Progenitor cell of endocrine pancreas (in vitro differentiated cells): ENCODE measurements around the gene MTMR3. TPM values are rescaled to one million over a fixed set of nuclear protein-coding genes. Genes with fewer than 3 reads are reported as not detected.

ENCODE experiments used
- DNase-seq: peaks from one replicate; pipeline ENCODE4 v3.0.0; 2021; ENCODE audit warnings: low spot score; ENCODE audit not compliant: unreplicated experiment
- H3K27ac Mint-ChIP-seq: 2 replicates; pipeline ENCODE4 v1.8.0; 2021; ENCODE audit warnings: mild to moderate bottlenecking, moderate library complexity, mixed read lengths
- H3K27me3 Mint-ChIP-seq: 2 replicates; pipeline ENCODE4 v1.8.0; 2021; ENCODE audit warnings: mixed read lengths
- H3K36me3 Mint-ChIP-seq: 2 replicates; pipeline ENCODE4 v1.8.0; 2022; ENCODE audit warnings: mixed read lengths; ENCODE audit not compliant: insufficient read depth
- H3K4me1 Mint-ChIP-seq: 2 replicates; pipeline ENCODE4 v1.8.0; 2021; ENCODE audit warnings: low read depth, mixed read lengths
- H3K4me3 Mint-ChIP-seq: 2 replicates; pipeline ENCODE4 v1.8.0; 2021; ENCODE audit warnings: low read depth, mild to moderate bottlenecking, moderate library complexity, mixed read lengths
- H3K9me3 Mint-ChIP-seq: 2 replicates; pipeline ENCODE4 v1.8.0; 2021; ENCODE audit warnings: low read depth, mixed read lengths
- CTCF ChIP-seq: fragments of 200-600 bp; sonication (generic); IDR thresholded peaks from one replicate; pipeline ENCODE4 v1.5.0; 2021; ENCODE audit warnings: antibody characterized with exemption, mild to moderate bottlenecking; ENCODE audit not compliant: unreplicated experiment
- total RNA-seq: library from RNA; stranded (reverse); gene quantifications from 2 replicates; pipeline ENCODE4 v1.2.1, GENCODE V29; 2021

Gene MTMR3
- total RNA-seq, 1 donor from 2014 or later = 51.0 TPM

- Mint-ChIP-seq H3K36me3 (no peaks in the 10 kb centered on the region), H3K4me3 (no peak overlapping the region), H3K4me1 (no peaks in the 10 kb centered on the region), H3K9me3 (no peaks in the 10 kb centered on the region), H3K27me3 (no peaks in the 10 kb centered on the region), H3K27ac (no peak overlapping the region)
- no peak for TF ChIP-seq CTCF
- DNase-seq = no peak
Observed at GRCh38 chr22:29958170-29958569, 75.2 kb downstream of the MTMR3 start.

- no peak overlapping the region for H3K4me3 Mint-ChIP-seq
- H3K27ac Mint-ChIP-seq = no peak overlapping the region
- no peak for DNase-seq
- no peaks in the 10 kb centered on the region for H3K27me3 Mint-ChIP-seq
- H3K36me3 Mint-ChIP-seq = peaks cover 1% of the 10 kb centered on the region
- H3K9me3 Mint-ChIP-seq = no peaks in the 10 kb centered on the region
- peaks cover 5% of the 10 kb centered on the region for H3K4me1 Mint-ChIP-seq
- TF ChIP-seq CTCF = no peak
Observed at GRCh38 chr22:29964776-29965175, 81.8 kb downstream of the MTMR3 start.

- Mint-ChIP-seq H3K4me1 (peaks cover 5% of the 10 kb centered on the region), H3K27ac (peak overlapping the region; percentile 12), H3K36me3 (peaks cover 1% of the 10 kb centered on the region), H3K27me3 (no peaks in the 10 kb centered on the region), H3K4me3 (no peak overlapping the region), H3K9me3 (no peaks in the 10 kb centered on the region)
- DNase-seq = no peak
- no peak for TF ChIP-seq CTCF
Observed at GRCh38 chr22:29967461-29967860, 84.5 kb downstream of the MTMR3 start.

- Mint-ChIP-seq H3K27ac (no peak overlapping the region), H3K4me1 (peaks cover 5% of the 10 kb centered on the region), H3K9me3 (no peaks in the 10 kb centered on the region), H3K27me3 (no peaks in the 10 kb centered on the region), H3K36me3 (peaks cover 1% of the 10 kb centered on the region), H3K4me3 (no peak overlapping the region)
- no peak for DNase-seq
- no peak for TF ChIP-seq CTCF
Observed at GRCh38 chr22:29971607-29972006, 88.6 kb downstream of the MTMR3 start.

- Mint-ChIP-seq H3K27ac (no peak overlapping the region), H3K9me3 (no peaks in the 10 kb centered on the region), H3K4me1 (peaks cover 5% of the 10 kb centered on the region), H3K27me3 (no peaks in the 10 kb centered on the region), H3K4me3 (no peak overlapping the region), H3K36me3 (peaks cover 1% of the 10 kb centered on the region)
- no peak for DNase-seq
- no peak for TF ChIP-seq CTCF
Observed at GRCh38 chr22:29972121-29972520, 89.1 kb downstream of the MTMR3 start.
